Endothelial cell (in vitro differentiated cells): ENCODE results near the gene FANCB. TPM values are rescaled to one million over a fixed set of nuclear protein-coding genes. Genes with fewer than 3 reads are reported as not detected.
A peak's percentile ranks its signal among the peaks of the same experiment; 100 is the strongest.

ENCODE experiments used
- DNase-seq: peaks from one replicate; pipeline ENCODE4 v3.0.0; 2021; ENCODE audit warnings: low spot score
- H3K27ac Mint-ChIP-seq: one replicate; pipeline ENCODE4 v1.8.0; 2021; ENCODE audit warnings: mixed read lengths, inconsistent platforms; ENCODE audit not compliant: unreplicated experiment
- H3K27me3 Mint-ChIP-seq: one replicate; pipeline ENCODE4 v1.8.0; 2021; ENCODE audit warnings: mild to moderate bottlenecking, moderate library complexity, mixed read lengths, inconsistent platforms; ENCODE audit not compliant: unreplicated experiment
- H3K36me3 Mint-ChIP-seq: one replicate; pipeline ENCODE4 v1.8.0; 2021; ENCODE audit warnings: mild to moderate bottlenecking, low read depth, mixed read lengths, inconsistent platforms; ENCODE audit not compliant: unreplicated experiment
- H3K4me1 Mint-ChIP-seq: one replicate; pipeline ENCODE4 v1.8.0; 2021; ENCODE audit warnings: mild to moderate bottlenecking, mixed read lengths, inconsistent platforms; ENCODE audit not compliant: unreplicated experiment
- H3K4me3 Mint-ChIP-seq: one replicate; pipeline ENCODE4 v1.8.0; 2021; ENCODE audit warnings: mild to moderate bottlenecking, mixed read lengths, inconsistent platforms; ENCODE audit not compliant: unreplicated experiment
- H3K9me3 Mint-ChIP-seq: one replicate; pipeline ENCODE4 v1.8.0; 2021; ENCODE audit warnings: mixed read lengths, inconsistent platforms; ENCODE audit not compliant: unreplicated experiment
- long read RNA-seq: library from polyadenylated mRNA; unstranded; transcript quantifications from one replicate; pipeline ENCODE4 v2.0.0, GENCODE V29; 2020; ENCODE audit not compliant: unreplicated experiment
- total RNA-seq: library from RNA; stranded (reverse); fragmentation: NEBNext Ultra II Directional; extraction: Animal tissue kit (Norgen Biotek cat#: 25700); gene quantifications from one replicate; pipeline ENCODE4 v1.2.1, GENCODE V29; 2021; ENCODE audit not compliant: unreplicated experiment
- TF ChIP-seq, protein P1 (sequence below): fragments of 200-600 bp; sonication (generic); IDR thresholded peaks from one replicate; pipeline ENCODE4 v1.5.0; 2021; ENCODE audit warnings: antibody characterized with exemption; ENCODE audit not compliant: unreplicated experiment

FANCB gene
- total RNA-seq: 6.0 TPM
- long read RNA-seq, partial matches to known transcripts: 1 of 1 reads
- long read RNA-seq, other reads (novel, unspliced or antisense): 0 of 1 reads

DNA sequence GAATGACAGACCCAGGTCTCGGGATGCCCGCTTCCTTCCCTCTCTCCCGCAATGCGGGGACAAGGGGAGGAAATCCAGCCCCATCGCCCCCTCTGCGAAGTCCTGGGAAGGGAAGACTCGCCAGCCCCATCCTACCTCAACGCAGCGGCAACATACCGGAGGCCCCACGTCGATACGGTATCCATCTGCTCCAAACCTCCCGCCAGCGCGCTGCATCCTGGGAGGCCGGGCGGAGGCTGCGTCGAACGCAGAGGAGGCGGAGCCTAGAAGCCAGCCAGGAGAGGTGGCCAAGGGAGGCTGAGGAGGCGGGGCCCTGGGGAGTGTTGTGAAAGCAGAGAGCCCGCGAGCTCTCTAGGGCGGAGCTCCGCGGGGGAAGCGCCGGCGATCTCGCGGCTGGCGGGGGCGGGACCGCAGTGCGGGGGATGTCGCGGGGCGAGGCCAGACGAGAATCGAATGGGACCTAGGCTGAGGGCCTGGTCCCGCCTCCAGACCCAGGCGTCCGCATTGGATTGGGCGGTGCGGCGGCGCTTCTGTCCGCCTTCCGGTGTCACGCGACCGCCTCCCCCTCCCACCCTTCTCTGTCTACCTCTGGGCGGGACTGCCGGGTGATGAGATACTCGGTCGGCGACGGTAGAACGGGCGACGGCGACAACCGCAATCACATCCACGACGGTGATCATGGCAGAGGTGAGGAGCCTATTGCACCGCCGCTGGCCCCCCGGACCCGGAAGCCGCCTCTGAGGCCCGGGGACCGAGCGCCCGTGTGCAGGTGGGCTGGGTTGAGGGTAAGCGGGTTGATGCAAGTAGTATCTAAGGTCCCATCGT is at the start of gene FANCB, which contains the start of gene MOSPD2:
FANCB (minus strand) TSS at position 219 of the 825 bp plus-strand sequence. CDS start 7,559 bp downstream, outside the sequence.
MOSPD2 (plus strand) TSS at position 571 of the 825 bp plus-strand sequence; CDS start at position 679, 108 bp downstream.
- Mint-ChIP-seq H3K4me1 (no peaks in the 10 kb centered on the region), H3K9me3 (no peaks in the 10 kb centered on the region)

DNA sequence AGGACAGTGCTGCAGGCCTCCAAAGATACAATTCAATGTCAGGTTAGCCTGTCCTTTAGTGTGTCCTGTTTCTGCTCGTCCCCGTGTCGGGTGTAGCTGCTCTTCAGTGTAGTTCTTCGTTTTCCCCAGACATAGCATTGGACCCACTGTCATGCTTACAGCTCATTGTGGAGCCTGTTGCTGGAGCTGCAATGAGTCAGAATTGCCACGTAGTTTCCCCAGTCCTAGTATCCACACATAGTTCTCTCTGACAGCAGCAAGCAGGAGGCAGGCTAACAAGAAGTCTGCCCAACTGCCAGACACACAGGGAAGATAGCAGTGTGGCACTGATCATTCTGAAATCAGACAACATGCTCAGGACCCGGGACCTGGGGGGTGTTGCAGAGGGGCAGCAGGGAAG is 49.6 kb upstream of the FANCB start:
- no peak for DNase-seq
- H3K27ac Mint-ChIP-seq: no peak overlapping the region
- no peak overlapping the region for H3K4me3 Mint-ChIP-seq
- H3K4me1 Mint-ChIP-seq: peaks cover 15% of the 10 kb centered on the region
- peaks cover 2% of the 10 kb centered on the region for H3K27me3 Mint-ChIP-seq
- no peaks in the 10 kb centered on the region for H3K36me3 Mint-ChIP-seq
- TF ChIP-seq, protein P1, sequence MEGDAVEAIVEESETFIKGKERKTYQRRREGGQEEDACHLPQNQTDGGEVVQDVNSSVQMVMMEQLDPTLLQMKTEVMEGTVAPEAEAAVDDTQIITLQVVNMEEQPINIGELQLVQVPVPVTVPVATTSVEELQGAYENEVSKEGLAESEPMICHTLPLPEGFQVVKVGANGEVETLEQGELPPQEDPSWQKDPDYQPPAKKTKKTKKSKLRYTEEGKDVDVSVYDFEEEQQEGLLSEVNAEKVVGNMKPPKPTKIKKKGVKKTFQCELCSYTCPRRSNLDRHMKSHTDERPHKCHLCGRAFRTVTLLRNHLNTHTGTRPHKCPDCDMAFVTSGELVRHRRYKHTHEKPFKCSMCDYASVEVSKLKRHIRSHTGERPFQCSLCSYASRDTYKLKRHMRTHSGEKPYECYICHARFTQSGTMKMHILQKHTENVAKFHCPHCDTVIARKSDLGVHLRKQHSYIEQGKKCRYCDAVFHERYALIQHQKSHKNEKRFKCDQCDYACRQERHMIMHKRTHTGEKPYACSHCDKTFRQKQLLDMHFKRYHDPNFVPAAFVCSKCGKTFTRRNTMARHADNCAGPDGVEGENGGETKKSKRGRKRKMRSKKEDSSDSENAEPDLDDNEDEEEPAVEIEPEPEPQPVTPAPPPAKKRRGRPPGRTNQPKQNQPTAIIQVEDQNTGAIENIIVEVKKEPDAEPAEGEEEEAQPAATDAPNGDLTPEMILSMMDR: no peak
- H3K9me3 Mint-ChIP-seq: no peaks in the 10 kb centered on the region

More for the DNA sequence above, at the start of gene FANCB, which contains the start of gene MOSPD2:
- TF ChIP-seq, protein P1: no peak
- peak; percentile 85 for DNase-seq
- H3K27me3 Mint-ChIP-seq: no peaks in the 10 kb centered on the region
- peak within 1 kb of the TSS; percentile 36 for H3K27ac Mint-ChIP-seq
- peak within 1 kb of the TSS; percentile 85 for H3K4me3 Mint-ChIP-seq
- no peaks in the 10 kb centered on the region for H3K36me3 Mint-ChIP-seq

DNA sequence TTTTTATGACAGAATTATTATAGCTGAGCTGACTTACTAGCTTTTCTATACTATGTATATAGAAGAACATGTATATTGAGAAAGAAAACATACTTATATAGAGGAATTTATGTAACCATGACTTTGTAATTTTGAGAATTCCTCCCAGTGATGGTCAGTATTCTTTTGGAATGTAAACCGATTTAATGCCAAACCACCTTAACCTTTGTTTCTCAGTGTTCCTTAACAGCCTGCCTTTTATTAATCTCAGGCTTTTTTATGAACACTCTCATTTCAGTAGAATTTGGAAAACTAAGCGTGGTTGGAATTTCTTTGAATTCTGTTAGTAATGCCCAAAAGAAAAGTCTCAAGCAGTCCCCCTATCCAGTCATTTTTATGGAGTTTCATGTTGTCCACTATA is 47.3 kb upstream of the FANCB start:
- TF ChIP-seq, protein P1: no peak
- Mint-ChIP-seq H3K9me3 (no peaks in the 10 kb centered on the region), H3K27ac (no peak overlapping the region), H3K36me3 (no peaks in the 10 kb centered on the region), H3K4me3 (no peak overlapping the region), H3K4me1 (peaks cover 11% of the 10 kb centered on the region), H3K27me3 (peaks cover 2% of the 10 kb centered on the region)
- DNase-seq: no peak

DNA sequence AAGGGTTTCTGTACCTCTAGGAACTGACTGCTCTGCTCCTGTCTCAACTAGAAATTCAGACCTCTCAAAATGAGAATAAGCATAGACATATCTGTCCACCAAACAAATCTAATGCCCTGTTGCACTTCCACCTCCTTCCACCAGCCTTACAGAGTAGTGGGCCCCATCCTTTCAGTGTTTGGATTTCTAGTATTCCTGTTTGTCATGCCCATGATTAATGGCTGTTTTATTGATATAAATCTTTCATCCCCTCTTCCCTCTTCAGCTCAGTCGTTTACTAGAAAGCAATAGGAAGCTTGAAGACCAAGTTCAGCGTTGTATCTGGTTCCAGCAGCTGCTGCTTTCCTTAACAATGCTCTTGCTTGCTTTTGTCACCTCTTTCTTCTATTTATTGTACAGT is 46.5 kb upstream of the FANCB start:
- H3K27ac Mint-ChIP-seq: no peak overlapping the region
- no peaks in the 10 kb centered on the region for H3K36me3 Mint-ChIP-seq
- TF ChIP-seq, protein P1: no peak
- H3K27me3 Mint-ChIP-seq: peaks cover 2% of the 10 kb centered on the region
- no peak overlapping the region for H3K4me3 Mint-ChIP-seq
- peaks cover 8% of the 10 kb centered on the region for H3K4me1 Mint-ChIP-seq
- H3K9me3 Mint-ChIP-seq: no peaks in the 10 kb centered on the region
- no peak for DNase-seq
